Epidermal melanocyte (primary cell): ENCODE data around the gene SAMD11.

Source experiments
- DNase-seq: peaks from one replicate; pipeline ENCODE4 v3.0.0; 2011; ENCODE audit warnings: low spot score; ENCODE audit not compliant: insufficient read length

The SAMD11 gene

DNA sequence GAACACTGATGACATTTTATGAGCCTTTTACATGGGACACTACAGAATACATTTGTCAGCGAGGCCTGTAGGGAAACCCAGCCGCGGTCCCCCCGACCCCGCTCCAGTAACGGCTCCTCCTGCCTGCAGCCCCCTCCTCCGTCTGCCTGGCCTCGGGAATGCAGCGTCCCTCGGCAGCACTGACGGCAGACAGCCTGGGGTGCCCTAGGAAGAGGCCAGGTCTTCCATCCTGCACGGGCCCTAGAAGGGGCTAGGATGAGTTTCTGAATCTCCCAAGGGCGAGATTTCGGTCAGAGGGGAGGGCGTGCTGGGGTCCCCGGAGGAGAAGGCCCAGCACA is 8.4 kb downstream of the SAMD11 start:
- no peak for DNase-seq

DNA sequence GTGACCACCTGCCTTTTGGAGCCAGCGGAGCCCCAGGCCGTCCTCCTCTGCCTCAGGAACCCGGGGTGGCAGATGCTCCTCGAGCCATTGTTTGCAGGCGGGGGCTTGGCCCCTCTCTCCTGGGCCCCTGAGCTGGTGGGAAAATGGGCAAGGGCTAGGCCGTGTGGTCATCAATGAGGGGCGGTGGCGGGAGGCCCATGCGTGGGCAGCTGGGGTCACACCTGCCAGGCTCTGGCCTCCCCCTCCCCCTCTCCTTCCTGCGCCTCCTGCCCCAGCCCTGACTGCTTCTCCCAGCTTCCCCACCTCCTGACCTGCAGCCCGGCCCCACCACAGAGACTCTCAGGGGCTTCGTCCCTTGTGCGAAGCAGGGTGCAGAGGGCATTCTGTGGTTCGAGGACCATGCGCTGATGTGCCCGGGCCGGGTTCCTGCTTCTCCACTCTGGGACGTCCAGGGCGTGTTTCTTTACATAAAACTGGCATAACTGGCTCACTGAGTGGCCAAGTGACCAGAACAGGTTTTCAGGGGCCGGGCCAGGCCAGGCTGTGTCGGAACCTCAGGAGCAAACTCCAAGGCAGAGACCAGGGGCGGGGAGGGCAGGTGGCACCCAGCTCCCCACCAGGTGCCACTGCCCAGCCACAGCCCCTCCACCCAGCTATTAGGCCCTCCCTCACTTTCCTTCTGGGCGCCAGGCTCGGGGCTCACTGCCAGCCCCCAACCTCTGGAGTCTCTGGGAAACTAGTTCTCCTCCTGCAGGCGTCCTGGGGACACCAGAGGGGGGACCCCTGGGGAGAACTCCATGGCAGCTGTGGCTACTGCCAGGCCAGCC is 9.3 kb downstream of the SAMD11 start:
- DNase-seq, result no peak

DNA sequence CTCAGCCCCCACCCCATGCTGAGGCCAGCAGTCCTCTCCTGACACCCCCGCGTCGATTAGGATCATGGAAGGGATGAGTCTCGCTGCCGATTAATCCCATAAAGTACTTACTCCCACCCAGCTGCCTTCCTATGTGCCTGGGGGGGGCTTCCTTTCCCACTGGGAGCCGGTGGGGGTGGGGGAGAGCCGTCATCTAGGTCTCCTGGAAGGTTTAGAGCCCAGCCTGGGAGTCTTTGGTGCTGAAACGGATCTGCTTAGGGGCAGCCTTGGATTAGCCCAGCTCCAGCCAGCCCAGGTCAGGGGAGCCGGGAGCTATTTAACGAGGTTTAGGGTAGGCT is 9.8 kb downstream of the SAMD11 start:
- no peak for DNase-seq

DNA sequence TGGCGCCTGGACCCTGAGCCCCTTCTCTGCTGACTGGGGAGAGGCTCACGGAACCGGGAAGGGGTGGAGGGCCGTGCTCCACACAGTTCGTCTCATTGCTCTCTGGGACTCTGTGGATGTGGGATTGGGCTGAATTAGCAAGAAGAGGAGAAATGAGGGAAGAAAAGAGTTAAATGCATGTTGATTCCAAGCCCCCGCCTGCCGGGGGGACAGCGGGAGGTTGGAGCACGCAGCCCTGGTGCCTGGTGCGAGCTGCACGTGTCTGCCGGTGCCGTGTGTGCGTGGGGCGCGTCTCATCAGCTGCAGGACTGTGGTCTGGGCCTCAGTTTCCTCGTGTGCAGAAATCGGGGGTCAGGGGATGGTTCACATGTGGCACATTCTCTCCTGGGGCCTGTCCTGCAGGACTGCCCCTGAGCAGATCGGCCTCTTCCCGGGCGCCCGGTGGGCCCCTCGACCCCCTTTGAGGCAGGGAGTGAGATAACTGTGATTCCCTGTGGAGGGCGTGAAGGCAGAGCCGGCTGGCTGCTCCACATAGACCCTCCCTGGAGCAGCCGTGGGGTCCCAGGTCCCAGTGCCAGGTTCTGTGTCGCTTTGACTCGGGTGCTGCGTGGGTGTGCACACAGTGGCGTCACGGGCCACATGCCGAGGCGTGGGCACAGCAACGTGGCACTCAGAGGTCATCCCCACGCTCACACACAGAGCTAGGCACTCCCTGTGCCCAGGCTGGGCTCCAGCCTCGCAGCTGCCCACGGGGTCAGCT is 11.4 kb downstream of the SAMD11 start:
- DNase-seq, result no peak

DNA sequence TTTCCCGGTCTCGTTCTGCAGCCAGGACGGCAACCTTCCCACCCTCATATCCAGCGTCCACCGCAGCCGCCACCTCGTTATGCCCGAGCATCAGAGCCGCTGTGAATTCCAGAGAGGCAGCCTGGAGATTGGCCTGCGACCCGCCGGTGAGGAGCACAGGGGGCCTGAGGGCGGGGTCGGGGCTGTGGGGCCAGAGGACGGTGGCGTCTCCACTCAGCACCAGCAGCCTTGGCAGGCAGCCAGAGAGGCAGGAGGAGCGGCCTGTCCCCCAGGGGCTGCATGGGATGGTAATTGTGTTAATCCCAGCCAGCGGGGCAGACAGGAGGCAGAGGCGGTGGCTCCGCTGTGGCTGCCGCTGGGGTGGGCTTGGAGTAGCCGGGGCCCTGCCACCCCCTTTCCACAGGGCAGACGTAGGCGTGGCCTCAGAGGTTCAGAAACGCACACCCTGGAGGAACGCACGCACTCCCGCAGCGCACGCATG is 12.1 kb downstream of the SAMD11 start:
- no peak for DNase-seq

DNA sequence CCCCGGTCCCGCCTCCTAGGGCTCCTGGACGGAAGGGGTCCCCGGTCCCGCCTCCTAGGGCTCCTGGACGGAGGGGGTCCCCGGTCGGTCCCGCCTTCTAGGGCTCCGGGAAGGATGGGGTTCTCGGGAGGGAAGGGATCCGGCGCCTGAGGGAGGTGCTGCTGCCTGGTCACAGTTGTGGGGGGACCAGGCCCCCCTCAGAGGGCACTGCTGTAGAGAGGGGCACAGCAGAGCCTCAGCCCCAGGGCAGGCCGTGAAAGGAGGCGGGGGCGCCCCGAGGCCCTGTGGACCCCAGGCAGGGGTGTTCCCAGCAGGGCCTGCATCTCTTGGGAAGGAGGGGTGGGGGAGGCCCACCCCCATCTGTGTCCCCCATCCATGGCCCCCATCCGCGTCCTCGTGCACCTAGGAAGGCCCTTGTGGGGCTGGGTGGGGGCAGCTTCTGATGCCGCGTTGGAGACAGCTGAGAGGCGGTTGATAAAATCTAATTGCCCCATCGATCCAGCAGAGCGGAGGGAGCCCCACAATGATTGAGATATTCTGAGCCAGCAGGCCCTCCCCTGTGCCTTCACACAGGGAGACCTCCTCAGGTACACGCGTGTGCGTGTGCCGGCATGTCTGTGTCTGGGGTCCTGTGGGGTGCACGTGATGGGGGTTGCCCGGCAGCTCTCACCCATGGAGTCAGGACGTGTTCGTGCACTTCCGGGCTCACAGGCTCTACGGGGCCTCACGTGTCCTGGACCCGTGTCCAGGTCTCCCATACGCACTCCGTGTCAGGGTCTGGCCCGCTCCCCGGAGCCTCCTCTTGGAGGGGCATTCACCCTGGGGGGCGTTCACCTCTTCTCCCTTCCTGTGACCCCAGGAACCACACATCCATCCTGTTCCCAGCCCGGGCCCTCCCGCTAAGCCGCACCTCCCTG is 12.9 kb downstream of the SAMD11 start:
- no peak for DNase-seq

DNA sequence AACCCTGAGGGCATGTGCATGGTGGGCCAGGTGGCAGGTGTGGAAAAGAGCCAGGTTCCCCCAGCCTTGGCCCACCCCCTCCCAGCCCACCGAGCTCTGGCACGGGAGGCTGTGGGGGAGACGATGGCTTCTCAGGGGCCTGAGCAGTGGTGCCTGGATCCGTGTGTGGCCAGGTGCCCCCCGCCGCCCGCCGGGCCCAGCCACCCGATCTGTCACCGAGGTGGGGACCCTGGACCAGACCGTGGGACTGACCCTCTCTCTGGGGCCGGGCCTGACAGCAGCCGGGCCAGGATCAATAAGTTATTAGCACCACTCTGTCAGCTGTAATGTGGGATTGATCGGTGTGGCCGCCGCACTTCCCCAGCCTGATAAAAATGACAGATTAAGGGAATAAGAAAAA is 13.8 kb downstream of the SAMD11 start:
- DNase-seq, result no peak

DNA sequence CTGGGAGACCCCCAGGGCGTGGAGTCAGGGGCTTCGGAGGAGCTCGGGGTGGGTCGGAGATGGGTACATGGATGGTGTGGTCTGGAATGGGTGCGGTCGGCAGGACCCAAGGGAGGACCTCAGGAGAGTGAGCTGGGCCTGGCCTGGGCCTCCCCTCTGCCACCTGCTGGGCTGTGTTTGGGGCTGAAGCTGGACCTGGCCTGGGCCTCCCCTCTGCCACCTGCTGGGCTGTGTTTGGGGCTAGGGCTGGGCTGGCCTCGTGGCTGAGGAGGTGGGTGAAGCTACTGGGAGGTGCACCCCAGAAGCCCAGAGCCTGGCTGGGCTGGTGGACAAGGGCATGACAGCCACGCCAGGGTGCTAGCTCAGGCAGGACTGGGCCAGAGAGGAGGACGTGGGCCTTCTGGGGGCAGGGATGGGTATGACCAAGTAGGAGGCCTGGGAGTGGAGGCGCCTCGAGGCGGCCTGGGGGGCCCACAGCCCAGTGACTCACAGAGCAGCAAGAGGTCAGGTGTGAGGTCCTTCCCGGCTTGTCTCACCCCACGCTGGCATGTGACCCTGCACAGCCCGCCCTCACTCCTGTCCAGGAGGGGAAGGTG is 14.5 kb downstream of the SAMD11 start:
- no peak for DNase-seq

DNA sequence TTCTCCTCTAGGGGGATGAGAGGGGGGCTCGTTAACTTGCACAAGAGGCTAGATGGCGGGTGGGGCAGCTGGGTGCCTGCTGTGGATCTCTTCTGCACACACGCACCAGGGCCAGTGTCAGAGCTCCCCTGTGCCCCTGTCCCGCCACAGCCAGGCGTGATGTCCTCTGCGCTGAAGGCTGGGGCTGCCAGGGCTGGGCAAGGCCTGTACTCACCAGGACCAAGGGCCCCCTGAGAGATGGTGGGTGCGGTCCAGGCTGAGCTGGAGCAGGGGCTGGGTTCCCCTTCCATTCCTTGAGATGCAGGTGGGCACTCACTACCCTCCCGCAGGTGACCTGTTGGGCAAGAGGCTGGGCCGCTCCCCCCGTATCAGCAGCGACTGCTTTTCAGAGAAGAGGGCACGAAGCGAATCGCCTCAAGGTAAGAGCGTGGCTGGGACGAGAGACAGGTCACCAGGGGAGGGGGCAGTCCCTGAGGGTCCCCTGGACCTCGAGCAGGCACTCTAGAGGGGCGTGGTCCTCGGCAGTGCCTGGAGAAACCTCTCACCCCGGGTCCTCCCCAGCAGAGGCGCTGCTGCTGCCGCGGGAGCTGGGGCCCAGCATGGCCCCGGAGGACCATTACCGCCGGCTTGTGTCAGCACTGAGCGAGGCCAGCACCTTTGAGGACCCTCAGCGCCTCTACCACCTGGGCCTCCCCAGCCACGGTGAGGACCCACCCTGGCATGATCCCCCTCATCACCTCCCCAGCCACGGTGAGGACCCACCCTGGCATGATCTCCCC is 15.2 kb downstream of the SAMD11 start:
- no peak for DNase-seq

DNA sequence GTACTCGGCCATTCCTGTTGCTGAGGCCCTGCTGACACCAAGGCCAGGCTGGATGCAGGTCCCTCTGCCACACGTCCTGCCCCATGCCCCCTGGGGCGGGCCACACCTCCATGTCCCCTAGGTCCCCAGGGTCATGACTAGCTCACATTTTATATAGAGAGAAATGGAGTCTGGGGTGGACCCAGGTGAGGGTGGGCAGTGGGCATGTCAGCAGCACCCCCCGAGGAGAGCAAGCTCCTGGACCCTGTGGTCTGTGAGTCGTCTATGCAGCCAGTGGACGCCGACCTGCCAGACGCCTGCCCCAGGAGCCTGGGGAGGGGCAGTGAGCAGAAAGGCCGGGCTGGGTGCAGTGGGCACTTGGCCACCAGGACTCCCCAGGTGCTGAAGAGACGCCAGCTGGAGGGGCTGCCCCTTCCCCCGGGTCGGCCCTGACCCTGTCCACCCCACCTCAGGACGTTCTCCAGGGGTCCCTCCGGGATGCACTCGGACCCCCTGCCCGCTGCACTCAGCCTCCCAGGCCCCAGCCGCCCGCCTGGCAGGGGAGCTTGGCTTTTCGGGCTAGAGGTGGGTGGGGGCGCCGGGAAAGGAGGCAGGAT is 15.9 kb downstream of the SAMD11 start:
- no peak for DNase-seq

DNA sequence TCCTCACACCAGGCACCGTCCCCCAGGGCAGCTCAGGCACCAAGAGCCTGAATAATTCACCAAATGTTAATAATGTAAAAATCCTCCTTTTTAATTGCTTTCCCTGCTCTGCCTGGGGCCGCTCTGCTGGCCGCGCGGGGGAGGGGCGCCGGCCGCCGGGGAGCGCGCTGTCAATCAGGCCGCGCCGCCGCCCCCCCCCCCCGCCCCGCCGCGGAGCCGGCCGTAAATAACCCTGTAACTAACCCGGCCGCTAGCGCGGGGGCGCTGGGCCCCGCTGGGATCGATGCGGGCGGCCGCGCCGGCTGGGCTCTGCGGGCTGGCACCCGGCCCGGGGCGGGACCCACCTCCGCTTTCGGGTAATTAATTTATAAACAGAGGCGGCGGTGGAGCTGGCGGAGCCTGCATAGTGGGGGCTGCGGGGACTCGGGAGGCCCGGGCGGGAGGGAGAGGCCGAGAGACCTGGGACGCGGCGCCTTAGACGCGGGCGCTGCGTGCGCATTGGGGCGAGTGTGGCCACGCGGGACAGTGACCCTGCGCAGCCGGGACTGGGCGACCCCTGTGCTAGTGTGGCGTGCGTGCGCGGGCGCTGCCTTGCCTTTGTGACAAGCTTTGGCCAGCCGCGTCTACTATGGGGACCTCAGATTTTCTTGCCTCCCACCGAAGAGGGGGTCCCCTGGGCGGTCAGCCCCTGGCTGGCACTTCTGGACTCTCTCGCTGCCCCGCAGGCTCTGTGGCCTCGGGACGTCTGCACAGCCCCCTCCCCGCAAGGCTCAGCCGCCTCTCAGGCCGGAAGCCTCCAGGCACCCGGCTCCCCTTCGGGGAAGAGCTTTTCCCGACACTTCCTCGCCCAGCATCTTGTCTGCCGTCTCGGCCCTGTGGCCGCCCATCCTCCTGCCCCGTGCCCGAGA is 16.6 kb downstream of the SAMD11 start:
- DNase-seq, result peak; percentile 77

DNA sequence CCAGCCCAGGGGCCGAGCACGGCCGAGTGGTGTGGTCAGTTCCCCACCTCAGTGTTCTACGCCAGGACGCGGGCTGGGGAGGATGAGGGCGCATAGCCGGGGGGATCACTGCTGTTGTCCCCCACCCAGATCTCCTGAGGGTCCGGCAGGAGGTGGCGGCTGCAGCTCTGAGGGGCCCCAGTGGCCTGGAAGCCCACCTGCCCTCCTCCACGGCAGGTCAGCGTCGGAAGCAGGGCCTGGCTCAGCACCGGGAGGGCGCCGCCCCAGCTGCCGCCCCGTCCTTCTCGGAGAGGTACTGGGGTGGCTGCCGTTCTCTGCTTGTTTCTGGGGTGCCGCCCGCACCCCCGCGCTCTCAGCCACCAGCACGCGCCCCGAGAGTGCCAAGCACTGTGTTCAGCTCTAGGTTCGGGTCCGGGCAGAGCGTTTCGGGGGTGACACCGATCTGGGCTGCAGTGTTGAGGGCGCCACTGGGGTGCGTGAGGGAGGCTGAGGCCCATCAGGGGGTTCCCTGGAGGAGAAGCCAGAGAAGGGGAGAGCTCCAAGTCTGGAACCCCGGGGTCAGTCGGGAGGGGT is 17.4 kb downstream of the SAMD11 start:
- no peak for DNase-seq

DNA sequence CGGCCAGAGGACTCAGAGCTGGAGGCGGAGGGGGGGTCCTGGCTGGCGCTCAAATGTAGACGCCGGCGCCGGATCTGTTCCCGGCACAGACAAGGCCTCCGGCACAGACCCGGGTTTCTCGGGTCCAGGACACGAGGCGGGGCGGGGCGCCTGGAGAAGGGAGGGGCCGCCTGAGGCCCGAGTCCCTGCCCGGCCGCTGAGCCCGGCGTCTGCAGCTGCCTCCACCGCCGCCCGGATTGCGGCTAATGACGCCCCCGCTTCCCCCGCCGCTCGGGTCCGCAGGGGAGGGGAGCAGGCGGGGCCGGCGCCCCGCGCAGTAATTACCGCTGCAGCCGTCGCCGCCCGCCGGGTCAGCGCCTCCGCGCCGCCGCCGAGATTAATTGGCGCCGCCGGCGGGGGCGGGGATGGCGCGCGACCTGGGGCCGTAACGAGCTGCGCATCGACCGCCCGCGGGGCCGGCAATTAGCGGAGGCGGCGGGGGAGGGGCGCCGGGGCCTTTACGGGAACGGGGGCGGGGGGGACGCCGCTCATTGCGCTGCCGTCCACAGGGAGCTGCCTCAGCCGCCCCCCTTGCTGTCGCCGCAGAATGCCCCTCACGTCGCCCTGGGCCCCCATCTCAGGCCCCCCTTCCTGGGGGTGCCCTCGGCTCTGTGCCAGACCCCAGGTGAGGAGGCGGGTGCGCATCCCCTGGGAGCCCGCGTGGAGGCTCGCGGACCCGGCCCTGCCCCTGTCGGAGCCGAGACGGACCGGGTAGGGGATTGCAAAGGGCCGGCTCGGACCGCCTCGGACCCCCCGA is 18.1 kb downstream of the SAMD11 start:
- peak; percentile 95 for DNase-seq

DNA sequence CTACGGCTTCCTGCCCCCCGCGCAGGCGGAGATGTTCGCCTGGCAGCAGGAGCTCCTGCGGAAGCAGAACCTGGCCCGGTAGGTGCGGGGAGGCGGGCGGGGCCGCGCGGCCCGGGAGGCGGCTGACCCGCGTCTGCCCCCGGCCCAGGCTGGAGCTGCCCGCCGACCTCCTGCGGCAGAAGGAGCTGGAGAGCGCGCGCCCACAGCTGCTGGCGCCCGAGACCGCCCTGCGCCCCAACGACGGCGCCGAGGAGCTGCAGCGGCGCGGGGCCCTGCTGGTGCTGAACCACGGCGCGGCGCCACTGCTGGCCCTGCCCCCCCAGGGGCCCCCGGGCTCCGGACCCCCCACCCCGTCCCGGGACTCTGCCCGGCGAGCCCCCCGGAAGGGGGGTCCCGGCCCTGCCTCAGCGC is 18.7 kb downstream of the SAMD11 start:
- DNase-seq, result no peak

DNA sequence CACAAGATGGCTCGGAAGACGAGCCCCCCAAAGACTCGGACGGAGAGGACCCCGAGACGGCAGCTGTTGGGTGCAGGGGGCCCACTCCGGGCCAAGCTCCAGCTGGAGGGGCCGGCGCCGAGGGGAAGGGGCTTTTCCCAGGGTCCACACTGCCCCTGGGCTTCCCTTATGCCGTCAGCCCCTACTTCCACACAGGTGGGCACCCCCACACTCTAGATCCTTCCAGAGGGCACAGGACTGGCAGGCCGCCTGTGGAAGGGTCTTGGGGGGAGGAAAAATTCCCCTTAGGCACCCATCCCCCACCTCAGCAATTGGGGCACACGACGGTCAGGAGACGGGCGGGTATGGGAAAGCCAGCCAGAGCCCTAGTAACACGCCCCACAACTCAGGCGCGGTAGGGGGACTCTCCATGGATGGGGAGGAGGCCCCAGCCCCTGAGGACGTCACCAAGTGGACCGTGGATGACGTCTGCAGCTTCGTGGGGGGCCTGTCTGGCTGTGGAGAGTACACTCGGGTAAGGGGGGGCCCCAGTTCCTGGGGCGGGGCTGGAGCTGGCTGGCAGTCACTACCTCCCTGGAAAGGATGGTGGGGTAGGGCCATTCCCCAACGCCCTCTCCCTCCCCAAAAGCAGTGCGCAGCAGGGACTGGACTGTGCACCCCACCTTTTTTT is 19.3 kb downstream of the SAMD11 start:
- DNase-seq, result no peak

DNA sequence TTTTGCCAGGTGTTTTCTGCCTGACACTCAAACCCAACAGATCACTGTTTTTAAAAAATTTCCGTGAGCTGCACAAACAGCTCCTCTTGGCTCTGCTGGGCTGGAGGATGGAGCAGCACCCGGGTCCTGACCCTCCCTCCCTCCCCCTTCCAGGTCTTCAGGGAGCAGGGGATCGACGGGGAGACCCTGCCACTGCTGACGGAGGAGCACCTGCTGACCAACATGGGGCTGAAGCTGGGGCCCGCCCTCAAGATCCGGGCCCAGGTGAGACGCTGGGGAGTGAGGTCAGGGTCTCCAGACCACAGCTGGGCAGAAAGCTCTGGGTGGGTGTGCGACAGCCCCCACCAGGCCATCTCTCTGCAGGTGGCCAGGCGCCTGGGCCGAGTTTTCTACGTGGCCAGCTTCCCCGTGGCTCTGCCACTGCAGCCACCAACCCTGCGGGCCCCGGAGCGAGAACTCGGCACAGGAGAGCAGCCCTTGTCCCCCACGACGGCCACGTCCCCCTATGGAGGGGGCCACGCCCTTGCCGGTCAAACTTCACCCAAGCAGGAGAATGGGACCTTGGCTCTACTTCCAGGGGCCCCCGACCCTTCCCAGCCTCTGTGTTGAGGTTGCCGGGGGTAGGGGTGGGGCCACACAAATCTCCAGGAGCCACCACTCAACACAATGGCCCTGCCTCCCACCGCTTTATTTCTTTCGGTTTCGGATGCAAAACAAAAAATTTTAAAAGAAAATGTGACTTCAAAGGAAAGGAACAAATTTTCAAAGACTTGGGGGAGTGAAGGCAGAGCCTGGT is 20.0 kb downstream of the SAMD11 start:
- no peak for DNase-seq
